HCT116 (cell line): Measurements from ENCODE around the gene FDCSP. TPM values are rescaled to one million over a fixed set of nuclear protein-coding genes. Genes with fewer than 3 reads are reported as not detected.

Experiments
- total RNA-seq: library from RNA; stranded (reverse); gene quantifications from one replicate; pipeline ENCODE4 v1.2.1, GENCODE V29; 2021; ENCODE audit not compliant: unreplicated experiment

FDCSP gene
- total RNA-seq, 1 experiment from 2014 or later, result not detected

Other genes with a start within 250 kb of the FDCSP start
- not detected for gene STATH, start 230.2 kb upstream of the FDCSP start, total RNA-seq
- not detected for gene HTN3, start 197.7 kb upstream of the FDCSP start, total RNA-seq
- gene HTN1, start 175.7 kb upstream of the FDCSP start, total RNA-seq, result not detected
- not detected for gene PRR27, start 71.9 kb upstream of the FDCSP start, total RNA-seq
- gene ODAM, start 30.4 kb upstream of the FDCSP start, total RNA-seq, result not detected
- gene CSN3, start 16.5 kb downstream of the FDCSP start, total RNA-seq, result not detected
- not detected for gene CABS1, start 108.9 kb downstream of the FDCSP start, total RNA-seq
- not detected for gene SMR3A, start 134.6 kb downstream of the FDCSP start, total RNA-seq
- gene SMR3B, start 157.0 kb downstream of the FDCSP start, total RNA-seq, result not detected
- gene OPRPN, start 171.8 kb downstream of the FDCSP start, total RNA-seq, result not detected
- gene MUC7, start 246.1 kb downstream of the FDCSP start, total RNA-seq, result not detected